HG03196 (cell line): ENCODE data around the gene RELA.

Source experiments
- ATAC-seq: cut with Tn5 transposase; IDR thresholded peaks from one replicate; pipeline ENCODE4 v1.9.1; 2021; ENCODE audit not compliant: unreplicated experiment

The RELA gene

DNA sequence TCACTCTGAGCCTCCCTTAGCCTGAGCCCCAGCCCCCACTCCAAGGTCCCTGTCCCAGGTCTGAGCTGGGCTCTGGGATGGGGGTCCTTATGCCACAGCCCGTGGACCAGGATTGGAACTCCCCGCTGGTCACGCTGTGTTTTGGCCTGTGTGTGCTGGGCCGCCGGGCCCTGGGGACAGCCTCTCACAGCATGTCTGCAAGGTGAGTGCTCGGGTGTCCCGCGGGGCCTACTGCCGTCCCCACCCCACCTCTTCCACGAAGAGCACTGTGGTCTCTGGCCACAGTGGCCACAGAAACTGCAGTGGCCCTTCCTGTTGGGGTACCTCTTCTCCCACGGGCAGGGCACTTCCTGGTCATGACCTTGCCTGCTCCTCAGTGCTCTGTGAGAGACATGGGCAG is 28.3 kb downstream of the RELA start:
- no peak for ATAC-seq

DNA sequence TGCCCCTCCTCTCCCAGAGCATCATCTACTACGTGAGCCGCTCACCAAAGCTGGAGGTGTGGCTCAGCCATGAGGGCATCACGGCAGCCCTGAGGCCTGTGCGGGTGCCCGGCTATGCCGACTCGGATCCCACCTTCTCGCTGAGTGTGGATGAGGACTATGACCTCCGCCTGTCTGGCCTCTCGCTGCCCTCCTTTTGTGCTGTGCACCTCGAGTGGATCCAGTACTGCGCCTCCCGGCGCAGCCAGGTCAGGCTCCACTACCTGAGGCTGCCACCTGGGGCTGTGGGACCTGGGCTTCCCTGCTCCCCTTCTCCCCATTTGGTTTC is 28.6 kb downstream of the RELA start:
- ATAC-seq = no peak

DNA sequence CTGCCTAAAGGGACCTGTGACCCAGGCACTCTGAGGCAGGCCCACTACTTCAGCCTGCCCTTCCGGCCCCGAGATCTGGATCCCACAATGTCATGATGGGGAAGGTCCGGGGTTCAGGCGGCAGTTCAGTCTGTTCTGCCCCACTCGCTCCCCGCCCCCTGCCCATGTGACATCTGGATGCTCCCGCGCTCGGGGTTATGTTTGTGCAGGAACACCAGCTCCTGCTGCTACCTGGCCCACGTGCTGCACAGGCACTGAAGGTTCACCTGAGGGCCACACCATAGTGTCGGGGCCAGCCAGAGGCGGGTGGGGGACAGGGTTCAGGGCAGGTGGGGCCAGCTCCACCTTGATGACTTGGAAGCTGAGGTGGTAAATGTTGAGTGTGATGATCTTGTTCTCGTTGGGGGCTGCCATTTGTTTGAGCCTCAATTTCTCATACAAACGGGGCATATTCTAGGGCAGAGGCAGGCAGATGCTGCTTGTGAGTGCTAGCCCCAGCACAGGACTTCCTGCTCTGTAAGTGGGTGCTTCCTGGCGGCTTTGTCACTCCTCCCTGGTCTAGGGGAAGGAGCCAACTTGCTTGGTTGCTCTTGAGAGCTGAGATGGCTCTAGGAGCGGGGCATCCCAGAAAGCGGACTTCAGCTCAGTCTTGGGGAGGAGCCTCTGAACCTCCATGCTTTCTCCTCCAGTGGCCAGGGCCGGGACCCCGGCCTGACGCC is 29.2 kb downstream of the RELA start:
- no peak for ATAC-seq

DNA sequence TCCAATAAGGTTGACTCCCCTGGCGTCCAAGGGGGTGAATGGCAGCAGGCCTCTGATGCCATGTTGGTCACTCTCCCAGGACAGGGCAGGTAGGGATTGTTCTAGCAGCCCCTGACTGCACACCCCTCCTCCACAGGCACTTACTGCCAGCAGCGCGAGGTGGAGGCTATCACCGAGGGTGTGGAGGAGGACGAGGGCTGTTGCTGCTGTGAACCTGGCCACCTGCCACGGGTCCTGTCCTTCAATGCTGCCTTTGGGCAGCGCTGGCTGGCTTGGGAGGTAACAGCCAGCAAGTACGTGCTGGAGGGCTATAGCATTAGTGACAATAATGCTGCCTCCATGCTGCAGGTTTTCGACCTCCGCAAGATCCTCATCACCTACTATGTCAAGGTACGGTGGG is 32.5 kb downstream of the RELA start:
- no peak for ATAC-seq

DNA sequence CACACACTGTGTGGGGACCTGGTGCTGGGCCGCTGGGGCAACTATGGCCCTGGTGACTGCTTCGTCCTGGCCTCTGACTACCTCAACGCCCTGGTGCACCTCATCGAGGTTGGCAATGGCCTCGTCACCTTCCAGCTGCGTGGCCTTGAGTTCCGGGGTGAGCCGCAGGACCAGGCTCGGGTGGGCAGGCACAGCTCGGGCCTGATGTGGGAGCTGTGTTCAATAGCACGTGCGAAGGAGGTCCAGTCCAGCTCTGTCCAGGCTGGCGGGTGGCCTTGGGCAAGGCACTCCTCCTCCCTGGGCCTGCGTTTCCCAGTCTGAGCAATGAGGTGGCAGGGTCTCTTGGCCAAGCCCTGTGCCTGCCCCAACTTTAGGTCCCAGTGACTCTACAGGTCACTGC is 33.1 kb downstream of the RELA start:
- ATAC-seq = no peak

DNA sequence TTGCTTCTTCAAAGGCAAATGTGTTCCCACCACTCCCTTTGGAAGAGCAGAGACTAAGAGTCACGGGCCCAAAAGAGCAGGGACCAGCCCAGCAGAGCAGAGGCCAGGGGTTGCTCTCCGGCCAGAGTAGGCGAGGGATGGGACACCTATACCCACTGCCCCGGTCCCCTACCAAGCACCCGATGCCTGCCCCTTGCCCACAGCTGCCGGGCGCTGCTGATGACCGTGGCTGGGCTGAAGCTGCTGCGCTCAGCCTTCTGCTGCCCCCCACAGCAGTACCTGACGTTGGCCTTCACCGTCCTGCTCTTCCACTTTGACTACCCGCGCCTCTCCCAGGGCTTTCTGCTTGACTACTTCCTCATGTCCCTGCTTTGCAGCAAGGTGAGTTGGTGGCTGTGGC is 35.5 kb downstream of the RELA start:
- no peak for ATAC-seq

DNA sequence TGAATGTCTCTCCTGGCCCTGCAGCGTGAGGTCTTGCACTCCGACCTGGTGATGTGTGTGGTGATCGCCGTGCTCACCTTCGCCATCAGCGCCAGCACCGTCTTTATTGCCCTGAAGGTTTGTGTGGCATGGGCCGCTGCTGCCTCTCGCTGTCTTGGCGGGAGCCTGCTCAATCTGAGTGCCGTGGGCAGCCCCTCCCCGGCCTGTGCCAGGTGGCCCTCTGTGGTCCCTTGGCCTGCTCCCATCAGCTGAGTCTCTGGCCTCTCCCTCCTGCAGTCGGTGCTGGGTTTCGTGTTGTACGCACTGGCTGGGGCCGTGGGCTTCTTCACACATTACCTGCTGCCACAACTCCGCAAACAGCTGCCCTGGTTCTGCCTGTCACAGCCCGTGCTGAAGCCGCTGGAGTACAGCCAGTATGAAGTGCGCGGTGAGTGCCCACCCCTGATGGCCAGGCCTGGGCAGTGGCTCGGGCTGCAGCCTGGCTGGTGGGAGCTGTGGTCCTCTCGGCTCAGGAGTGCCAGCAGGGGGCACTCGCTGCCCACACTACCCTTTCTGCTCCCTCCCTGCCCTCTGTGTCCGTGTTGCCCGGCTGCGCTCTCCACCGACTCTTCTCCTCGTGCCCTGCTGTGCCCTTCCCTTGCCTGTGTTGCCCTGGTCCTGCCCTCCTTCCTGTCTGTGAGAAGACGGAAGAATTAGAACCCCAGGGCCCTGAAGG is 36.9 kb downstream of the RELA start:
- ATAC-seq = no peak

DNA sequence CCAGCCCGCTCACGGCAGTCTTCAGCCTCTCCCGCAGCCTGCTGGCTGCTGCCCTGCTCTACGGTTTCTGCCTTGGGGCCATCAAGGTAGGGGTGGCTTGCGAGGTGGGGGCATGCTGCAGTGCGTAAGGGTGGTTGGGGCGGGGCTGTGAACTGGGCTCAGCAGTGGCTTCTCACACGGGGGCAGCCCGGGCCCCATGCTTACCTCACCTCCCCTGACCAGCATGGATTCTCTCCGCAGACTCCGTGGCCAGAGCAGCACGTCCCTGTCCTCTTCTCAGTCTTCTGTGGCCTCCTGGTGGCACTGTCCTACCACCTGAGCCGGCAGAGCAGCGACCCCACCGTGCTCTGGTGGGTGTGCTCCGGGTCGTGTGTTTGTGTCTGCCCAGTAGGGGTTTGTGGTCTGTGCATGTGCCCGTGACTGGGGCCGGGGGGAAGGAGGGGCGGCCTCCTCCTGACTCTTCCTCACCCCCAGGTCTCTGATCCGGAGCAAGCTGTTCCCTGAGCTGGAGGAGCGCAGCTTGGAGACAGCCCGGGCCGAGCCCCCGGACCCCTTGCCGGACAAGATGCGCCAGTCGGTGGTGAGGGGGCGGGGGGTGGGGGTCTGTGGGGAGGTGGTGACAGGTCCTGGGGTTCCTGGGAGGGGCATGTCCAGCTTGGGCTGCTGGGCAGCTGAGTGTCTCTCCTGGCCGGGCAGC is 37.6 kb downstream of the RELA start:
- no peak for ATAC-seq

DNA sequence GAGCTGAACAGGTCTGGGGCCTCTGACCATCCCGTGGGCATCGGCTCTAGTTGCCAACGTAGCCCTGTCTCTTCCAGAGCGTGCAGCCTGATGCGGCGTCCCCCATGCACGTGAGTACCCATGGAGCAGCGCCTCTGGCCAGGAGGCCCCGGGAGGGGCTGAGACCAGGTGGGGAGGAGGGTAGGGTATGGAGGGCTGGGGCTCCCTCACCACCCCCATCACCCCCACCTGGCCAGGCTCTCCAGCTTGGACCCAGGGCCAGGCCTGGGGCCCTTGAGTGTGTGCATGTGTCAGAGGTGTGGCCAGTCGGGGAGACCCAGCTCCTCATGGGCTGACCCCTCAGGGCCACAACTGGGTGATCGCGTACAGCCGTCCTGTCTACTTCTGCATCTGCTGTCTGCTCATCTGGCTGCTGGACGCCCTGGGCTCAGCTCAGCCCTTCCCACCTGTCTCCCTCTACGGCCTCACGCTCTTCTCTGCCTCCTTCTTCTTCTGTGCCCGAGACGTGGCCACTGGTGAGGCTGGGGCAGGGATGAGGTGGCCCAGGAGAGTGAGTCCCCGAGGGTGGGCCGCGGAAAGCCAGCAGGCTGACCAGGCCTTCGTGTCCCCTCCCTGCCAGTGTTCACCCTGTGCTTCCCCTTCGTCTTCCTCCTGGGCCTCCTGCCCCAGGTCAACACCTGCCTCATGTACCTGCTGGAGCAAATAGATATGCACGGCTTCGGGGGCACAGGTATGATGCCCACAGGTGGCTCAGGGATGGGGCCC is 38.7 kb downstream of the RELA start:
- ATAC-seq = no peak

DNA sequence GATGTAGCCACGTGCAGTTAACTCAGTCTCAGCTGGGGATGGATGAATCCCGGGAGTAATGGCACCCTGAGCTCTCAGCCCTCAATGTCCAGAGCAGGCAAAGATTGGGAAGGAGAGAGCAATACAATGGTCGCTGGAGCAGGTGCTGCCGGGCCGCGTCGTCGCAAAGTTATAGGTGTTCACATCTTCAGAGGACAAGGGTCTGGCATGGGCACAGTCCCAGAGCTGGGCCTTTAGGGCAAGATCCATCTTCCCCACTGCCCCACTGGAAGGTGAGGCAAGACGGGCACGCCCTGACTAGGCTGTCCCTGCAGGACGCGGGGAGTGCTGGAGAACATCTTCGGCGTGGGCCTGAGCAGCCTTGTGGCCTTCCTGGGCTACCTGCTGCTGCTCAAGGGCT is 39.5 kb downstream of the RELA start:
- no peak for ATAC-seq

DNA sequence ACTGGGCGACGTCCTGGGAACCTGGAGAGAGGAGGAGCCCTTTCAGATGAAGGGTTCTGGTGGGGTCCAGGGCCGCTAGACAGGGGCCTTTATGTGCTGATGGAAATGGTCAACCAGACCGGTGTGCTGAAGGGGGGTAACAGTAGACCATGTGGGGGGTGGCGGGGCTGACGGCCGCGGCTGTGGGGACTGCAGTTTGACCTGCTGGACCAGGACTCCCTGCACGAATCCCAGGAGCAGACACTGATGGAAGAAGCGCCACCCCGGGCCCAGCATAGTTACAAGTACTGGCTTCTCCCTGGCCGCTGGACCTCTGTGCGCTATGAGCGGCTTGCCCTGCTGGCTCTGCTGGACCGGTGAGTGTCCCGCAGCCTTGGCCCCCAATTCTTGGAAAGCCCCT is 40.7 kb downstream of the RELA start:
- ATAC-seq = no peak

DNA sequence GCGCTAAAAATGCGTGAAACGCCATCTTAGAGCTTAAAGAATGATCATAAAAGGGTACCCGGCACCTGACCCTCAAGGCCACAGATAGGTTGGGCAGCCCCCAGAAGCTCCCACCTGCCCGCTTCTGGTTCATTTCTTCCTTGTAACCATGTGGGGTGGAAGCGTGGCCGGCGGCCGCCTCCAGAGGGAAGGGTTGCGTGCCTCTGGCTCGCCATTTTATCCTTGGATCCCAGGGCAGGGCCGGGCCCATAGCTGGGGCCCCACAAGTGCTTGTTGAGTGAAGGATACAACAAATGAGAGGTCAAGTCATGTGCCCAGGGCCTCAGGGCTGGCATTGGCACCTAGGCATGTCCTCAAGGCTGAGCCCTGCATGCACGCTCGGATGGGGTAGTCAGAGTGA is 41.3 kb downstream of the RELA start:
- no peak for ATAC-seq

DNA sequence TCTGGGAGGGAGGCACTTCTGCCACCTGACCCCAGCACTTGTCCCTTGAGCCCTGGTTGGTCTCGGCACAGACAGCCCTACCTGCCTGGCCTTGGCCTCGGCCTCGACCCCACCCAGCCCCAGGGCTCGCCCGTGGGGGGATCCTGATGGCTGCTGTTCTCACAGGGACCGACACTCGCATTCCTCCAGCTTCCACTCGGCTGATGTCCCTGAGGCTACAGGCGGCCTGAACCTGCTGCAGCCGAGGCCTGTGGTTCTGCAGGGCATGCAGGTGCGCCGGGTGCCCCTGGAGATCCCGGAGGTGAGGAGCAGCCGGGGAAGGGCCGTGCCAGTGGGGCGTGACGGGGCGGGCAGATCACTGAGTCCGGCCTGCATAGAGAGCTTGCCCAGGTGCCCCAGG is 42.0 kb downstream of the RELA start:
- no peak for ATAC-seq

DNA sequence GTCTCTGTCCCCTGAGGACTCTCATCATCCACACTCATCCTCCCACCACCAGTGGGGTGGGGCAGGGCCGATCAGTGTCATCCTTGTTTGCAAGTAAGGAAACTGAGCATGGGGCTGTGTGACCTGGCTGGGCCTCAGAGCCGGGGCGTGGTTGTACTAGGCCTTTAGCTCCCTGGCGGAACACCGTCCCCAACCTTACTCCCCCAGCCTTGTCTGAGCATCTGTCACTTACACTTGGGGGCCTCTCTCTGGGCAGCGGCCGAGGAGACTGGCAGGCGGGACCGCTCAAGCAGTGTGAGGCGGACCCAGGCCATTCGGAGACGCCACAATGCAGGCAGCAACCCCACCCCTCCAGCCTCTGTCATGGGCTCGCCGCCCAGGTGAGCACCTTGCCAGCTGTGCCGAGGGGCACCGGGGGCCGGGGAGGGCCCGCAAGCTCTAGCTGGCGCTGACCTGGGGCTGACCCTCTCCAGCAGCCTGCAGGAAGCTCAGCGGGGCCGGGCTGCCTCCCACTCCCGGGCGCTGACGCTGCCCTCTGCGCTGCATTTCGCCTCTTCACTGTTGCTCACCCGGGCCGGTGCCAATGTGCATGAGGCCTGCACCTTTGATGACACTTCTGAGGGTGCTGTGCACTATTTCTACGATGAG is 43.3 kb downstream of the RELA start:
- no peak for ATAC-seq

DNA sequence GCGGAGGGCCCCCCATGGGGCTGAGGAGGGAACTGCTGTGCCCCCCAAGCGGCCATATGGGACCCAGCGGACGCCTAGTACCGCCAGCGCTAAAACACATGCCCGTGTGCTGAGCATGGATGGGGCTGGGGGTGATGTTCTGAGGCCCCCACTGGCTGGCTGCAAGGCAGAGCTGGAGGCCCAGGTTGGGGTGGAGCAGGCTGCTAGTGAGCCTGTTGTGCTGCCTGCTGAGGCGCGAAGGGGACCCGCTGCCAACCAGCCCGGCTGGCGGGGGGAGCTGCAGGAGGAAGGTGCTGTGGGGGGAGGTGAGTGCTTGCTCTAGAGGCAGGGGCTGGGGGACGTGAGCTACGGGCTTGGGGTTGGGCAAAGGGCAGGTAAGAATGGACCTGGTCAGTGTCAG is 44.0 kb downstream of the RELA start:
- ATAC-seq = no peak

DNA sequence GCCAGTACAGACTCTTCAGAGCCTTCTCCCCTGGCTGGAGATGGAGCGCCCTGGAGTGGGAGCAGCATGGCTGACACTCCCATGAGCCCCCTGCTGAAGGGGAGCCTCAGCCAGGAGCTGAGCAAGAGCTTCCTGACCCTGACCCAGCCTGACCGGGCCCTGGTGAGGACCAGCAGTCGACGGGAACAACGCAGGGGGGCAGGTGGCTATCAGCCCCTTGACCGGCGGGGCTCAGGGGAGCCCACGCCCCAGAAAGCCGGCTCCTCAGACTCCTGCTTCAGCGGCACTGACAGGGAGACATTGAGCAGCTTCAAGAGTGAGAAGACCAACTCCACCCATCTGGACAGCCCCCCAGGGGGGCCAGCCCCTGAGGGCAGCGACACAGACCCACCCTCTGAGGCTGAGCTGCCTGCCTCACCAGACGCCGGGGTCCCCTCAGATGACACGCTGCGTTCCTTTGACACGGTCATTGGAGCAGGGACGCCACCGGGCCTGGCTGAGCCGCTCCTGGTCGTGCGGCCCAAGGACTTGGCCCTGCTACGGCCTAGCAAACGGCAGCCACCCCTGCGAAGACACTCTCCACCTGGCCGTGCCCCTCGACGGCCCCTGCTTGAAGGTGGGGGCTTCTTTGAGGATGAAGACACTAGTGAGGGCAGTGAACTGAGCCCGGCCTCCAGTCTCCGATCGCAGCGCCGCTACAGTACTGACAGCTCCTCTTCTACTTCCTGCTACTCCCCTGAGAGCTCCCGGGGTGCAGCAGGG is 44.5 kb downstream of the RELA start:
- no peak for ATAC-seq

DNA sequence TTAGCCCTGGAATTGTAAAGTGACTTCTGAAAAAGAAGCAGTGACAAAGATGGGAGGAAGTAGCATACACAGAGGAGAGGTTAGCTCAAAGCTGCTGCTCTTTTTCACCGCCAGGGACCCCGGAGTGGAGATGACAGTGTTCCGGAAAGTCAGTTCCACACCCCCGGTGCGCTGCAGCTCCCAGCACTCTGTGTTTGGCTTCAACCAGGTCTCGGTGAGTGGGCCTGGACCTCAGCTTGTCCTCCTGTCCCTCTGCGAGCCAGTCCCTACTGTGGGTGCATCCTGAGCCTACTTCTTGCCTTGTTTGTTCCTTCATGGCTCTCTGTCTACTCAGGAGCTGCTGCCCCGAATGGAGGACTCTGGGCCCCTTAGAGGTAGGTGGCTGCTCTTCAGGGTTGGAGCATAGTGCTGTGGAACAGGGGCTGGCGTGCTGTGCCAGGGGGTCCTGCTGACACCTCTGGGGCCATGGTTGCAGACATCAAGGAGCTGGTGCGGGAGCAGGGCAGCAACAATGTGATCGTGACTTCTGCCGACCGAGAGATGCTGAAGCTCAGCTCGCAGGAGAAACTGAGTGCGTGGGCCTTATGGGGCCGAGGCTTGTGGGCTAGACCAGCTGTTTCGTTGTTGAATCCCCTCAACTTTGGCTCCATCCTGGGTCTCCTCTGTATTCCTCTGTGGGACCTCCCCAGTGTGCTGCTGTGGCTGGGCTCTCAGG is 45.4 kb downstream of the RELA start:
- ATAC-seq = no peak

DNA sequence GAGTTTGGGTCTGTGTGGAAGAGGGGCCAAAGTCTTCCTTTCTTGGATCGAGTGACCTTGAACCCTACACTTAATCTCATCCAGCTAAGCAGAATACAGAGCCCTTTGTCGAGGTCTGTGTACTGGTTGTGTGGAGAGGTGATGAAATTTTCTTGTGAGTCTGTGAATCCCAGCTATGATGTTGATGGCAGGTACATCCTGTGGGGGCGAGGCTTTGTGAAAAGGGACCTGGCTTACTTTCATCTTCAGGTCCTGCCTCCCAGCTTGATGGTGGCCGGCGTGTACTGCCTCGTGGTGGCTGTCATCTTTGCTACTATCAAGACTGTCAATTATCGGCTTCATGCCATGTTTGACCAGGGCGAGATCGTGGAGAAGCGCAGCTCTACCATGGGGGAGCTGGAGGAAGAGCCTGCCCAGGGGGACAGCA is 46.1 kb downstream of the RELA start:
- ATAC-seq = no peak

DNA sequence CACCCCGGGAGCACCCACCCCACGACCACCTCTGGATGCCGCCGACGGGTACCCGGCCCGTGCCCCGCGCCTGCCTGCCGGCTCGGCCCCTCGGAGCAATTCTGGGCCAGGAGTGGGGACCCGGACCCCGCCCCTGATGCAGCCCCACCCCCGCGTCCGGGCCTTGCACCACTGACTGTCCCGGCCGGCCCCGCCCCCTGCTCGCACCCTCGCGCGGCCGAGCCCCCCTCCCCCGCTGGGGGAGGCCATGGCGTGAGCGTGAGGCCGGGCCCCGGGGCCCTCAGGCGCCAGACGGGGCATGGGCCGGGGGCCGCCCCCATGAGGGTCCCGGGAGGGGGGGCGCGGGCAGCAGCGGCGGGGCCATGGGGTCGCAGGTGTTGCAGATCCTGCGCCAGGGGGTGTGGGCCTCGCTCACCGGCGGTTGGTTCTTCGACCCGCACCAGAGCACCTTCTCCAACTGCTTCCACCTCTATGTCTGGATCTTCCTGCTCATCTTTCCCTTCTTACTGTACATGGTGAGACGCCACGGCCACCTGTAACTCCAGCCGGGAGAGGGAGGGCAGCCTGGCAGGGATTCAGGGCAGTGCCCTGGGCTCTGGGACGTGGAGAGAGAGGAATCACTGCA is 46.7 kb downstream of the RELA start:
- ATAC-seq = peak; percentile 3
